HepG2 (cell line): ENCODE data around the gene CASP3. TPM values are rescaled to one million over a fixed set of nuclear protein-coding genes. Genes with fewer than 3 reads are reported as not detected.
A peak's percentile ranks its signal among the peaks of the same experiment; 100 is the strongest.

Experiments
- ATAC-seq: fragments of 200-7000 bp; cut with Tn5 transposase; 3 replicates; pipeline ENCODE4 v1.9.1; 2020; ENCODE audit warnings: mild to moderate bottlenecking, moderate library complexity
- BruUV-seq: library from RNA; stranded (reverse); fragments of 400-500 nt; replicated peaks from 2 replicates; lab custom pipeline; 2021; lab: Mats Ljungman, UMichigan
- CTCF ChIA-PET: fragments of 300-600 bp; formaldehyde crosslinking; extraction: SDS; loops from one replicate; lab custom pipeline; 2021; ENCODE audit warnings: low total read pairs, inconsistent platforms, low intra/inter-chr PET ratio; lab: Yijun Ruan, JAX
- POLR2A ChIA-PET: fragments of 350-600 bp; sonication (Branson Sonifier 250); formaldehyde crosslinking; loops from one replicate; lab custom pipeline; 2020; ENCODE audit warnings: antibody characterized with exemption, inconsistent platforms; lab: Yijun Ruan, JAX
- DNase-seq: peaks from one replicate; pipeline ENCODE4 v3.0.0-alpha.2; 2015; ENCODE audit warnings: low spot score
- FAIRE-seq: peaks from 3 replicates; lab custom pipeline; 2011; peaks lifted over from hg19 to GRCh38; lab: Jason Lieb, UNC
- H2AFZ ChIP-seq: one replicate; pipeline ENCODE4 v1.6.1; 2011; ENCODE audit warnings: low read length, inconsistent platforms
- H3K27ac ChIP-seq: fragments of 300-600 bp; 3 replicates; pipeline ENCODE4 v1.8.0; 2011; ENCODE audit warnings: mixed run types, mild to moderate bottlenecking, mixed read lengths, low read length, inconsistent platforms; ENCODE audit not compliant: insufficient read depth; ENCODE audit errors: extremely low read length
- H3K27me3 ChIP-seq, 2 experiments: fragments of 200-600 bp in 1 of 2; 2 replicates in 1 of 2; 3 replicates in 1 of 2; pipeline versions ENCODE4 v1.6.0 to v1.8.0; 2011; ENCODE audit warnings: low read length in 2 of 2, mild to moderate bottlenecking in 2 of 2, moderate library complexity in 2 of 2, inconsistent platforms in 1 of 2; ENCODE audit not compliant: insufficient read depth in 2 of 2, control insufficient read depth in 1 of 2
- H3K36me3 ChIP-seq, 2 experiments: fragments of 200-600 bp in 1 of 2; replicated peaks in 1 of 2; 2 replicates in 1 of 2; 3 replicates in 1 of 2; pipeline versions ENCODE4 v1.5.1 to v1.8.0; 2011; ENCODE audit warnings: low read length in 2 of 2, inconsistent platforms in 1 of 2; ENCODE audit not compliant: insufficient read depth in 2 of 2, control insufficient read depth in 1 of 2
- H3K4me1 ChIP-seq: 2 replicates; pipeline ENCODE4 v1.5.1; 2012; ENCODE audit warnings: low read length, inconsistent platforms; ENCODE audit not compliant: insufficient read depth
- H3K4me2 ChIP-seq: 2 replicates; pipeline ENCODE4 v1.6.0; 2011; ENCODE audit warnings: low read depth, low read length, inconsistent platforms
- H3K4me3 ChIP-seq, 3 experiments: fragments of 200-600 bp in 1 of 3; sonication (generic), shearing (Covaris generic) in 1 of 3; replicated peaks in 1 of 3; 2 replicates each; pipeline ENCODE4 v1.5.1; 2011 to 2016; ENCODE audit warnings: low read length in 3 of 3, inconsistent platforms in 2 of 3, low read depth in 2 of 3, mild to moderate bottlenecking in 2 of 3, control low read depth in 1 of 3, mixed read lengths in 1 of 3; ENCODE audit not compliant: insufficient read depth in 1 of 3
- H3K79me2 ChIP-seq: one replicate; pipeline ENCODE4 v1.6.1; 2011; ENCODE audit warnings: low read length, inconsistent platforms; ENCODE audit not compliant: insufficient read depth
- H3K9ac ChIP-seq: 2 replicates; pipeline ENCODE4 v1.6.0; 2011; ENCODE audit warnings: mild to moderate bottlenecking, low read depth, low read length, inconsistent platforms; ENCODE audit not compliant: insufficient read depth
- H3K9me3 ChIP-seq: 2 replicates; pipeline ENCODE4 v1.5.1; 2012; ENCODE audit warnings: mild to moderate bottlenecking, low read length
- H4K20me1 ChIP-seq: 2 replicates; pipeline ENCODE4 v1.6.0; 2011; ENCODE audit warnings: inconsistent platforms, mild to moderate bottlenecking, low read length, moderate library complexity; ENCODE audit not compliant: insufficient read depth
- CHD2 ChIP-seq: IDR thresholded peaks from 2 replicates; pipeline ENCODE4 v1.6.1; 2011; ENCODE audit warnings: low read depth, low read length, improper control_type of control experiment
- ETV6 ChIP-seq: sonication (generic); formaldehyde crosslinking; conservative IDR thresholded peaks from 2 replicates; pipeline ENCODE4 v1.4.0; 2020; ENCODE audit warnings: missing genetic modification reagents
- FOXK2 ChIP-seq: fragments of 450-650 bp; IDR thresholded peaks from 2 replicates; pipeline ENCODE4 v1.6.1; 2016
- KMT2B ChIP-seq: IDR thresholded peaks from 2 replicates; pipeline ENCODE4 v1.6.1; 2016; ENCODE audit warnings: missing genetic modification reagents, missing compliant biosample characterization
- SRSF4 ChIP-seq: fragments of 200-400 bp; formaldehyde crosslinking; IDR thresholded peaks from one replicate; pipeline ENCODE4 v1.6.1; 2018; ENCODE audit warnings: mild to moderate bottlenecking, low read depth, low read length, moderate library complexity; ENCODE audit not compliant: poor library complexity, severe bottlenecking
- ZNF10 ChIP-seq: sonication (generic); formaldehyde crosslinking; IDR thresholded peaks from 2 replicates; pipeline ENCODE4 v1.4.0; 2020; ENCODE audit warnings: mild to moderate bottlenecking, low read depth, missing genetic modification reagents, borderline replicate concordance
- ZNF12 ChIP-seq: sonication (generic); formaldehyde crosslinking; IDR thresholded peaks from 2 replicates; pipeline ENCODE4 v1.5.0; 2020; ENCODE audit warnings: missing genetic modification reagents
- WGBS: methylation state at CpG from one replicate; pipeline ENCODE4 v1.1.6; 2017; ENCODE audit warnings: low lambda C conversion rate; 5-methylcytosine and 5-hydroxymethylcytosine counted together
- in situ Hi-C: cut with HindIII; loops from 2 replicates; pipeline ENCODE4 v1.10.0; 2017; ENCODE audit warnings: low pct_unique_long_range_greater_than_20kb; ENCODE audit not compliant: extremely low pct_ligation_motif_present
- intact Hi-C: fragments of 100-400 bp; cut with micrococcal nuclease; formaldehyde crosslinking; loops from one replicate; pipeline ENCODE4 v1.10.0; 2022; ENCODE audit not compliant: unreplicated experiment
- polyA plus RNA-seq, 8 experiments: library from polyadenylated mRNA; depleted of rRNA in 3 of 8; stranded (reverse) in 7 of 8; unstranded in 1 of 8; fragments of >200 nt; fragmentation: Illumina TruSeq in 4 of 8; extraction: Trizol in 4 of 8; gene quantifications; 2 replicates each; pipeline versions ENCODE4 v1.2.1 to v1.2.3, GENCODE V29; 2011 to 2016; ENCODE audit warnings: low read depth in 4 of 8, missing spikeins in 1 of 8, mixed read lengths in 1 of 8; ENCODE audit not compliant: insufficient read depth in 1 of 8
- total RNA-seq, 5 experiments: library from RNA; depleted of rRNA; stranded (reverse); fragments of >200 nt; fragmentation: Illumina TruSeq; extraction: Trizol; gene quantifications; 2 replicates each; pipeline ENCODE4 v1.2.3, GENCODE V29; 2016; ENCODE audit warnings: low read depth in 1 of 5

The CASP3 gene
- total and polyA plus RNA-seq, 2 of the 13 experiments (the other 11 are each of a cell fraction or from before 2014, with no cell fraction given), result 26.0 to 77.8 TPM

DNA sequence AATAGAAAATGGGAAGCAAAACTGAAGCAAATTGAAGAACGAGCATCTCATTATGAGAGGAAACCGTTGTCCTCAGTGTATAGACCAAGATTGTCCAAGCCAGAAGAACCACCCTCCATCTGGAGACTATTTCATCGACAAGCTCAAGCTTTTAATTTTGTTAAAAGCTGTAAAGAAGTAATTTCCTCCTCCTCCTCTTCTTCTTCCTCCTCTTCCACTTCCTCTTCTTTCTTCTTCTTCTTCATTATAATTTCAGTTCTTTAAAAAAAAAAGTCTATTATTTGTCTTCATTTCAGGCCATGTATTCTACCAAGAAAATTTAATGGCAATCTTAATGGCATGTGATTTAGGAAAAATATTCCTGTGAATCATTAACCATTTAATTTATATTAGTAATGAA, 7.9 kb upstream of the CASP3 start (continued):
- TF ChIP-seq ZNF10 (CRISPR knock-in tag) (no peak), ETV6 (no peak), CHD2 (no peak), KMT2B (CRISPR knock-in tag) (no peak), FOXK2 (no peak)

DNA sequence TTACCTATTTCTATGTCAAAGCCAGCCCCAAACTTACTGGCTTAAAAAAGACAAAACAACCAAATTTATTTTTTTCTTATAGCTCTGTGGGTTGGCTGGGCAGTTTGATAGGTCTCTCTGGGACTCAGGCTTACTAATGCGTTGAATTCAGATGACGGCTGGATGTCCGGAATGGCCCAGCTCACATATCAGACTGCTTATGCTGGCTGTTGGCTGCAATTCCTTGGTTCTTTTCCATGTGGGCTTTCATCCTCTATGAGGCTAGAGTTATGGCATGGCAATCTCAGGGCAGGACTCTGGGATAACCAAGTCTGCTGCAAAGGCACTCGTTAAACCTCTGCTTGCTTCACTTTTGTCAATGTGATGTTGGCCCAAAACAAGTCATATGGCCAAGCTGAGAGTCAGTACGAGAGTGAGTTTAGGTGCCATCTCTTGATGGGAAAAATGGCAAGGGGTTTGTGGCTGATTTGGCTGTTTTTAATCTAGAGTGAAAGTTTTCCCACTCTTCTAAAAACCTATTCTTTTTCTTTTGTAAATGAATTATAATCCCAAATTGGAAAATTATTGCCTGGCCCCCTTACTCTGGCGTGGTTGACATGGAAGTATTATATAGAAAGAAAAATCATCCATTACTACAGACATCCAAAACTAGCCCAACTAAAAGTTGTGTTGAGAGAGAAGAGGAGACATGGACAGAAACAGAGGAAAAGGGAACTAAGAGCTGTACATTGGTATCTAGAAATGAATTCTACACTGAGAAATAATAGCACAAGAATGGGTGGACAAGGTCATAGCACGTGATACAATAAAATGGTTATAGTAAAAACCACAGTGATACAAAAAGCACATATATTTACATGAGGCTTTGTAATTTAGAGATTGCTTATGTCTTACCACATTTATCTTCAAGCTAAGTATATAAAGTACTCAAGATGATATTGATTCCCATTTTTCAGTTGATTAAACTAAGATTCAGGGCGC, 6.9 kb upstream of the CASP3 start:
- ATAC-seq (no peak), DNase-seq (no peak), FAIRE-seq (no peak)
- in situ Hi-C loops, result no loop called here
- BruUV-seq, result no TSS peak
- Histone ChIP-seq H3K79me2 (no peaks in the 10 kb centered on the region), H3K4me1 (peaks cover 10% of the 10 kb centered on the region; the same call in 1 of the 2 replicates), H3K27me3 (no peaks in the 10 kb centered on the region), H3K27ac (no peak overlapping the region), H3K4me2 (no peak overlapping the region), H3K36me3 (no peaks in the 10 kb centered on the region; a peak in 1 of 5 replicates), H2AFZ (no peak overlapping the region), H3K9me3 (no peaks in the 10 kb centered on the region), H3K4me3 (no peak overlapping the region), H4K20me1 (no peaks in the 10 kb centered on the region), H3K9ac (no peak overlapping the region)
- intact Hi-C loops, result no loop called here
- CTCF ChIA-PET, result no interaction called here
- 86% methylated on average over 8 of the region's 8 CpGs for WGBS
- POLR2A ChIA-PET, result no interaction called here
- TF ChIP-seq ZNF12, result peak; percentile 93
- TF ChIP-seq SRSF4, result no peak
